H1 (cell line): Measurements from ENCODE around the gene ARL6IP6. TPM values are rescaled to one million over a fixed set of nuclear protein-coding genes. Genes with fewer than 3 reads are reported as not detected.

ENCODE experiments used
- CHD1 ChIP-seq: IDR thresholded peaks from 2 replicates; pipeline ENCODE4 v1.6.1; 2012; ENCODE audit warnings: low read depth, low read length, improper control_type of control experiment
- EGR1 ChIP-seq: IDR thresholded peaks from 2 replicates; pipeline ENCODE4 v1.6.1; 2011; ENCODE audit warnings: low read depth, low read length, borderline replicate concordance
- EZH2 ChIP-seq: fragments of 200-600 bp; sonication (generic); IDR thresholded peaks from 2 replicates; pipeline ENCODE4 v1.7.1; 2012; ENCODE audit warnings: low read depth, mild to moderate bottlenecking, moderate library complexity, low read length, inconsistent platforms; ENCODE audit not compliant: severe bottlenecking
- JUN ChIP-seq: IDR thresholded peaks from 2 replicates; pipeline ENCODE4 v1.6.1; 2011; ENCODE audit warnings: low read depth, mild to moderate bottlenecking, improper control_type of control experiment, low read length
- TAF1 ChIP-seq: IDR thresholded peaks from 2 replicates; pipeline ENCODE4 v1.6.1; 2011; ENCODE audit warnings: mild to moderate bottlenecking, low read depth, low read length
- polyA plus RNA-seq, 7 experiments: library from polyadenylated mRNA; depleted of rRNA in 3 of 7; stranded (reverse) in 5 of 7; unstranded in 2 of 7; fragments of >200 nt in 5 of 7; fragments of 200-250 nt in 2 of 7; gene quantifications; 1 replicate in 5 of 7; 2 replicates in 1 of 7; 4 replicates in 1 of 7; pipeline versions ENCODE4 v1.2.1 to v1.2.3, GENCODE V29; 2011 to 2013; ENCODE audit warnings: missing spikeins in 2 of 7, mixed read lengths in 2 of 7
- total RNA-seq: library from RNA; stranded (reverse); fragmentation: NEBNext Ultra II Directional; extraction: Animal tissue kit (Norgen Biotek cat#: 25700); gene quantifications from 2 replicates; pipeline ENCODE4 v1.2.1, GENCODE V29; 2021

The ARL6IP6 gene
- total and polyA plus RNA-seq, 2 of the 8 experiments (the other 6 are each of a cell fraction or from before 2014, with no cell fraction given) = 47.3 to 92.9 TPM

- no peak for TF ChIP-seq CHD1
- no peak for TF ChIP-seq TAF1
- no peak for TF ChIP-seq EGR1
- TF ChIP-seq JUN = no peak
- no peak for TF ChIP-seq EZH2
Observed at GRCh38 chr2:152701198-152701597, 17.2 kb upstream of the ARL6IP6 start (continued).
